GM12864 (cell line): Measurements from ENCODE around the gene ACTMAP.
"Not testable (repeated sequence)": the region's sequence is repeated elsewhere in the genome, so short reads cannot be mapped to it uniquely, and the experiment has no call there.

Source experiments
- DNase-seq: peaks from one replicate; pipeline ENCODE4 v3.0.0-alpha.2; 2011; ENCODE audit warnings: low read depth
- H3K4me3 ChIP-seq: 2 replicates; pipeline ENCODE4 v1.5.1; 2011; ENCODE audit warnings: mild to moderate bottlenecking, low read depth, low read length, control low read depth
- CTCF ChIP-seq: IDR thresholded peaks from 2 replicates; pipeline ENCODE4 v1.5.1; 2011; ENCODE audit warnings: low read depth, mild to moderate bottlenecking, moderate library complexity, low read length, control low read depth, inconsistent platforms; ENCODE audit errors: missing control alignments

Gene ACTMAP

GRCh38 chr19:40791996-40792395, 41.7 kb upstream of the ACTMAP start:
- DNase-seq, result no peak
- no peak for TF ChIP-seq CTCF
- H3K4me3 ChIP-seq, result no peak overlapping the region

DNA sequence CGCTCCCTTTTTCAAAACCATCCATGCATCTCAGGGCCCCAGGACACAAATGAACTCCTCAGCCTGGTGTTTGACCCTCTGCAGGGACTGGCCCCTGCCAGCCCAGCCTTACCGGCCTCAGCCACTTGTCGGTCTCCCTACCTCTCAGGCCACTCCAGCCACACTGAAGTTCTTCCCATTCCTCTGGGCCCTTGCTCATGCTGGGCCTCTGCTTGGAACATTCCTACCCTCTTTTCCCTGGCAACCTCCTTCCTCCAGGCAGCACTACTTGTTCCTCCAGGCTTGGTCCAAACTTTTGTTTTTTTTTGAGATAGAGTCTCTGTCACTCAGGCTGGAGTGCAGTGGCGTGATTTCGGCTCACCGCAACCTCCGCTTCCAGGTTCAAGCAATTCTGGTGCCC, 41.1 kb upstream of the ACTMAP start:
- no peak for TF ChIP-seq CTCF
- no peak for DNase-seq
- H3K4me3 ChIP-seq, result no peak overlapping the region

DNA sequence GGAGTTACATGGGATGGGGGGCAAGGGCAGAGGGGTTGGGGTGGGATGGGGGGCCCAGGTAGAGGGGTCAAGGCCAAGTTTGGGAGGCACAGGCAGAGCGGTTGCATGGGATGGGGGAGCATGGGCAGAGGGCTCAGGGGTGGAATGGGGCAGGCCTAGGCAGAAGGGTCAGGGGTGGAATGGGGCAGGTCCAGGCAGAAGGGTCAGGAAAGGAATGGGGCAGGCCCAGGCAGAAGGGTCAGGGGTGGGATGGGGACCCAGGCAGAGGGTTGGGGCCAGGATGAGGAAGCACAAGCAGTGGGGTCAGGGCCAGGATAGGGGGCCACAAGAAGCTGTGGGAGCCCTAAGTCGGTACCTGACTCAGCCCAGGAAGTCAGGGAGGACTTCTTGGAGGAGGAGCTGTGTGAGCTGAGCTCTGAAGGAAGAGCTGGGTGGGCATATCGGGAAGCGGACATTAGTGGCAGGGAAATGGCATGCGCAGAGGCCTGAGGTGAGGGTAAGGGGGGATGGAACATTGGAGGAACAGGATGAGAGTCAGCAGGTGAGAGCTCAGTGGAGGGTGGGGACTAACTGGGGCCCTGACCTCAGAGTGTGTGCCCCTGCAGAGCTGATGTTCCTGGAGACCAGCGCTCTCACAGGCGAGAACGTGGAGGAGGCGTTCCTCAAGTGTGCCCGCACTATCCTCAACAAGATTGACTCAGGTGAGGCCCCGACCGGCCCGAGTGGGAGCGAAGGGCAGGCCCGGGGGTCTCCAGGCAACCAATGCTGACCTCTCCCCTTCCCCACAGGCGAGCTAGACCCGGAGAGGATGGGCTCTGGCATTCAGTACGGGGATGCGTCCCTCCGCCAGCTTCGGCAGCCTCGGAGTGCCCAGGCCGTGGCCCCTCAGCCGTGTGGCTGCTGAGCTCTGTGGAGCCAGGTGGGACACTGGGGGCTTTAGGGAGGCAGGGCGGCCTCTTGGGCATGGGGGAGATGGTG, 36.1 kb upstream of the ACTMAP start:
- DNase-seq, result no peak
- no peak for TF ChIP-seq CTCF
- H3K4me3 ChIP-seq, result no peak overlapping the region

- no peak for DNase-seq
- no peak for TF ChIP-seq CTCF
These were observed 35.2 kb upstream of the ACTMAP start for GRCh38 chr19:40785526-40785925.

GRCh38 chr19:40784146-40784545, 33.9 kb upstream of the ACTMAP start:
- not testable (repeated sequence) for H3K4me3 ChIP-seq, DNase-seq

More at GRCh38 chr19:40785526-40785925, 35.2 kb upstream of the ACTMAP start:
- no peak overlapping the region for H3K4me3 ChIP-seq

- TF ChIP-seq CTCF, result no peak
- no peak overlapping the region for H3K4me3 ChIP-seq
- DNase-seq, result no peak
These were observed 33.4 kb upstream of the ACTMAP start for GRCh38 chr19:40783711-40784110.

GRCh38 chr19:40781140-40781539, 30.9 kb upstream of the ACTMAP start:
- no peak overlapping the region for H3K4me3 ChIP-seq
- no peak for TF ChIP-seq CTCF
- DNase-seq, result no peak
